Natural killer cell (primary cell): ENCODE measurements around the gene STX19. TPM values are rescaled to one million over a fixed set of nuclear protein-coding genes. Genes with fewer than 3 reads are reported as not detected.

Experiments
- ATAC-seq, 3 donors: fragments of 150-1000 bp in 2 of 3; fragments of 200-7000 bp in 1 of 3; cut with Tn5 transposase; 1 replicate in 1 of 3; 2 replicates in 2 of 3; pipeline ENCODE4 v1.10.0; 2021; ENCODE audit warnings: mild to moderate bottlenecking in 2 of 3, moderate library complexity in 2 of 3
- DNase-seq, 2 donors: peaks; one replicate each; pipeline versions ENCODE4 v3.0.0 to v3.0.0-alpha.2; 2013 to 2021; ENCODE audit warnings: mixed read lengths in 1 of 2
- H3K27ac ChIP-seq: one replicate; pipeline ENCODE4 v1.5.1; 2013; ENCODE audit warnings: mild to moderate bottlenecking, low read length
- H3K27me3 ChIP-seq: one replicate; pipeline ENCODE4 v1.6.1; 2013; ENCODE audit warnings: low read length; ENCODE audit not compliant: control insufficient read depth, insufficient read depth
- H3K36me3 ChIP-seq: one replicate; pipeline ENCODE4 v1.6.1; 2013; ENCODE audit warnings: low read length; ENCODE audit not compliant: control insufficient read depth, insufficient read depth
- H3K4me1 ChIP-seq: one replicate; pipeline ENCODE4 v1.6.1; 2013; ENCODE audit warnings: low read length; ENCODE audit not compliant: control insufficient read depth, insufficient read depth
- H3K4me3 ChIP-seq: one replicate; pipeline ENCODE4 v1.5.1; 2013; ENCODE audit warnings: low read length
- H3K9me3 ChIP-seq: one replicate; pipeline ENCODE4 v1.6.1; 2013; ENCODE audit warnings: low read length; ENCODE audit not compliant: control insufficient read depth, insufficient read depth
- H3K27ac Mint-ChIP-seq, 2 donors: one replicate each; pipeline ENCODE4 v1.8.0; 2022; ENCODE audit warnings: mild to moderate bottlenecking in 2 of 2, mixed read lengths in 2 of 2, moderate library complexity in 1 of 2
- H3K27me3 Mint-ChIP-seq, 2 donors: one replicate each; pipeline ENCODE4 v1.8.0; 2022; ENCODE audit warnings: low read depth in 2 of 2, mixed read lengths in 2 of 2
- H3K36me3 Mint-ChIP-seq: one replicate; pipeline ENCODE4 v1.8.0; 2022; ENCODE audit warnings: mixed read lengths
- H3K4me1 Mint-ChIP-seq, 2 donors: one replicate each; pipeline ENCODE4 v1.8.0; 2022; ENCODE audit warnings: mixed read lengths in 2 of 2
- H3K4me3 Mint-ChIP-seq: one replicate; pipeline ENCODE4 v1.8.0; 2022; ENCODE audit warnings: mild to moderate bottlenecking, moderate library complexity, mixed read lengths
- H3K9me3 Mint-ChIP-seq, 2 donors: one replicate each; pipeline ENCODE4 v1.8.0; 2022; ENCODE audit warnings: mixed read lengths in 2 of 2
- CTCF ChIP-seq: fragments of 200-600 bp; IDR thresholded peaks from one replicate; pipeline ENCODE4 v1.8.0; 2022; ENCODE audit warnings: antibody characterized with exemption
- WGBS: methylation state at CpG from one replicate; pipeline ENCODE4 v1.1.7; 2013; ENCODE audit warnings: missing lambda C conversion rate; ENCODE audit not compliant: insufficient coverage; 5-methylcytosine and 5-hydroxymethylcytosine counted together
- intact Hi-C: fragments of 100-400 bp; cut with micrococcal nuclease; formaldehyde crosslinking; loops from one replicate; pipeline ENCODE4 v1.14.2; 2022
- total RNA-seq, 4 donors: library from RNA; stranded (reverse); fragments of 120-200 nt in 1 of 4; gene quantifications; one replicate each; pipeline versions ENCODE4 v1.2.3 to v1.2.4, GENCODE V29; 2013 to 2022

STX19 gene
- total RNA-seq, 3 donors from 2014 or later (not counting 1 experiment from before 2014, with no cell fraction given): not detected

GRCh38 chr3:93979850-93980676 lies 48.3 kb downstream of the STX19 start, which contains the start of gene ARL13B:
ARL13B (plus strand) TSS chr3:93980155; CDS start chr3:93980424, 269 bp downstream.
- TF ChIP-seq CTCF: no peak
- peaks cover 15 to 20% of the 10 kb centered on the region in 2 donors for H3K4me1 Mint-ChIP-seq
- no peaks in the 10 kb centered on the region for H3K9me3 ChIP-seq
- peak within 1 kb of the TSS; percentile 69 for H3K4me3 ChIP-seq
- peak within 1 kb of the TSS; percentile 91 to 94 for H3K27ac Mint-ChIP-seq
- H3K9me3 Mint-ChIP-seq: no peaks in the 10 kb centered on the region
- H3K4me1 ChIP-seq: peaks cover 10% of the 10 kb centered on the region
- no peaks in the 10 kb centered on the region for H3K36me3 ChIP-seq
- ATAC-seq: peak; percentile 98 to 100 (median 99)
- H3K27me3 ChIP-seq: no peaks in the 10 kb centered on the region
- H3K27ac ChIP-seq: peak within 1 kb of the TSS; percentile 90
- intact Hi-C loops: loop anchor here (1.0 kb wide), 1 partner anchor 83 kb away; the partner anchor contains the start of gene NSUN3
- H3K27me3 Mint-ChIP-seq: peaks cover 4 to 8% of the 10 kb centered on the region in 2 donors
- DNase-seq: peak; percentile 91 to 98
- peak within 1 kb of the TSS; percentile 92 for H3K4me3 Mint-ChIP-seq
- under 1% methylated on average over 66 of the region's 66 CpGs for WGBS
- no peaks in the 10 kb centered on the region for H3K36me3 Mint-ChIP-seq

GRCh38 chr3:93973131-93974126 lies 55.0 kb downstream of the STX19 start, which contains the start of gene PROS1:
PROS1 (minus strand) TSS chr3:93973896; CDS start chr3:93973749, 147 bp downstream.
- H3K27ac Mint-ChIP-seq: peak within 1 kb of the TSS in 1 of 2 donors; percentile 35
- H3K4me1 Mint-ChIP-seq: peaks cover 9 to 14% of the 10 kb centered on the region in 2 donors
- H3K4me3 Mint-ChIP-seq: peak within 1 kb of the TSS; percentile 83
- TF ChIP-seq CTCF: no peak
- Histone ChIP-seq H3K9me3 (no peaks in the 10 kb centered on the region), H3K4me1 (peaks cover 11% of the 10 kb centered on the region), H3K36me3 (no peaks in the 10 kb centered on the region), H3K4me3 (peak within 1 kb of the TSS; percentile 28), H3K27me3 (peaks cover 11% of the 10 kb centered on the region), H3K27ac (no peak within 1 kb of the TSS)
- no peaks in the 10 kb centered on the region for H3K36me3 Mint-ChIP-seq
- intact Hi-C loops: no loop called here
- ATAC-seq (peak; percentile 81 to 96 (median 89)), DNase-seq (peak in 1 of 2 donors; percentile 67)
- peaks cover 18 to 26% of the 10 kb centered on the region in 2 donors for H3K27me3 Mint-ChIP-seq
- no peaks in the 10 kb centered on the region for H3K9me3 Mint-ChIP-seq
- WGBS: under 1% methylated on average over 53 of the region's 53 CpGs

GRCh38 chr3:93969997-93970396 lies 58.4 kb downstream of the STX19 start:
- H3K27me3 ChIP-seq: peaks cover 11% of the 10 kb centered on the region
- peaks cover 13 to 18% of the 10 kb centered on the region in 2 donors for H3K27me3 Mint-ChIP-seq
- no peaks in the 10 kb centered on the region for H3K36me3 ChIP-seq
- H3K4me3 ChIP-seq: no peak overlapping the region
- no peak overlapping the region for H3K27ac ChIP-seq
- no peaks in the 10 kb centered on the region for H3K36me3 Mint-ChIP-seq
- intact Hi-C loops: no loop called here
- 88% methylated on average over 1 of the region's 1 CpG for WGBS
- no peak for ATAC-seq
- H3K9me3 ChIP-seq: no peaks in the 10 kb centered on the region
- H3K4me3 Mint-ChIP-seq: no peak overlapping the region
- H3K9me3 Mint-ChIP-seq: no peaks in the 10 kb centered on the region
- no peak for DNase-seq
- peaks cover 9 to 14% of the 10 kb centered on the region in 2 donors for H3K4me1 Mint-ChIP-seq
- peaks cover 11% of the 10 kb centered on the region for H3K4me1 ChIP-seq
- TF ChIP-seq CTCF: no peak
- H3K27ac Mint-ChIP-seq: no peak overlapping the region
